Gastroesophageal sphincter (tissue), 4 donors: Measurements from ENCODE around the gene DDX42. TPM values are rescaled to one million over a fixed set of nuclear protein-coding genes. Genes with fewer than 3 reads are reported as not detected.

Experiments
- ATAC-seq: fragments of 150-250 bp; one replicate; pipeline ENCODE4 v1.9.1; 2016; ENCODE audit warnings: mild to moderate bottlenecking, moderate library complexity
- H3K27ac ChIP-seq, 4 donors: fragments of 200-600 bp; sonication (generic) in 3 of 4; 1 replicate in 3 of 4; 2 replicates in 1 of 4; pipeline ENCODE4 v1.5.1; 2016 to 2019
- H3K27me3 ChIP-seq: fragments of 200-600 bp; sonication (generic); one replicate; pipeline ENCODE4 v1.5.1; 2019
- H3K36me3 ChIP-seq, 2 donors: fragments of 200-600 bp; sonication (generic); one replicate each; pipeline ENCODE4 v1.5.1; 2019; ENCODE audit warnings: control low read depth in 1 of 2
- H3K4me1 ChIP-seq, 3 donors: fragments of 200-600 bp; sonication (generic); 1 replicate in 2 of 3; 2 replicates in 1 of 3; pipeline ENCODE4 v1.5.1; 2016 to 2019; ENCODE audit warnings: control low read depth in 2 of 3
- H3K4me3 ChIP-seq, 2 donors: fragments of 200-600 bp; sonication (generic); one replicate each; pipeline ENCODE4 v1.5.1; 2019; ENCODE audit warnings: mild to moderate bottlenecking in 1 of 2, moderate library complexity in 1 of 2
- H3K9me3 ChIP-seq, 3 donors: fragments of 200-600 bp; sonication (generic); one replicate each; pipeline ENCODE4 v1.5.1; 2017 to 2019; ENCODE audit warnings: control low read depth in 2 of 3
- CTCF ChIP-seq, 4 experiments: fragments of 200-600 bp in 2 of 4; fragments of 450-650 bp in 2 of 4; sonication (generic) in 1 of 4; IDR thresholded peaks; one replicate each; pipeline ENCODE4 v1.5.1; 2017 to 2019; ENCODE audit warnings: antibody characterized with exemption in 4 of 4, mild to moderate bottlenecking in 2 of 4, moderate library complexity in 2 of 4
- EP300 ChIP-seq: sonication (generic); formaldehyde crosslinking; IDR thresholded peaks from one replicate; pipeline ENCODE4 v1.6.1; 2017; ENCODE audit warnings: antibody characterized with exemption, mild to moderate bottlenecking
- POLR2A ChIP-seq, 2 donors: fragments of 450-650 bp; IDR thresholded peaks; one replicate each; pipeline ENCODE4 v1.6.1; 2017; ENCODE audit warnings: antibody characterized with exemption in 2 of 2, mild to moderate bottlenecking in 2 of 2, moderate library complexity in 1 of 2
- POLR2AphosphoS5 ChIP-seq: sonication (generic); formaldehyde crosslinking; IDR thresholded peaks from one replicate; pipeline ENCODE4 v1.6.1; 2017; ENCODE audit warnings: antibody characterized with exemption
- WGBS, 2 donors: methylation state at CpG; one replicate each; pipeline ENCODE4 v1.1.5; 2018; ENCODE audit warnings: low coverage in 1 of 2; 5-methylcytosine and 5-hydroxymethylcytosine counted together
- total RNA-seq, 4 donors: library from RNA; depleted of rRNA; stranded (reverse); fragments of >200 nt; gene quantifications; one replicate each; pipeline ENCODE4 v1.1.0, GENCODE V29; 2016

The DDX42 gene
- total RNA-seq, 4 donors from 2014 or later, result 66.6 to 126 (median 98.8) TPM

DNA sequence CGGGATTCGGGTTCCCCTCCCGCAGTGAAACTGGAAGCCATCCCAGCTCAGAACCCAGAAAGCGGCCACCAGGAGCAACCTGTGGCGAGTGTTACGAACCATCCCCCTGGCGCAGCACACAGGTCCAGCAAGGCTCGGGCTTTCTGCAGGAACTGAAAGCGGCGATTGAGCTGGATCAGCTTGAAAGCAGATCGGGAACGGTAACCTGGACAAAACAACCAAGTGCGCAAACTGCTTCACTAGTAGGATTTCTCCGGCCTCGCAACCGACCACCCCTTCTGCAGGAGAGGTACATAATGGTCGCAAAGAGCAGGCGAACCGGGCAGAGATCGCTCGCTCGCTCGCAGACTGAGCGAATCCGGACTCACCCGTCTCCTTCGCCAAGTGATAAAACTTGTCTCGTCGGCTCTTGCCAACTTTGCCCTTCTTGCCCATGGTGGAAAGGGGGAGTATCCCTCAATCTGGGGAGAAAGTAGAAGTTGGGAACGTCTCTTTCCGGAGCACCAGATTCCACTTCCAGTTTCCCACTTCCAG lies 52.6 kb downstream of the DDX42 start:
- peaks cover 0 to 58% (median 24%) of the 10 kb centered on the region in 3 donors for H3K4me1 ChIP-seq
- 0 to 1% methylated on average over 5 to 20 of the region's 31 CpGs for WGBS, 2 donors
- H3K36me3 ChIP-seq, result peaks cover 0 to 69% of the 10 kb centered on the region in 2 donors
- ATAC-seq, result peak; percentile 4
- H3K4me3 ChIP-seq, result peak overlapping the region; percentile 43 to 90
- H3K27me3 ChIP-seq, result no peaks in the 10 kb centered on the region
- no peak for TF ChIP-seq EP300
- TF ChIP-seq POLR2A (IDR thresholded peaks at IDR 0.05), result no peak
- TF ChIP-seq POLR2AphosphoS5, result no peak
- no peak for TF ChIP-seq CTCF (IDR thresholded peaks at IDR 0.05)
- H3K27ac ChIP-seq, result peak overlapping the region; percentile 29 to 89 (median 86)
- no peaks in the 10 kb centered on the region for H3K9me3 ChIP-seq

GRCh38 chr17:63827002-63827800 lies 53.2 kb downstream of the DDX42 start, which contains the start of the genes FTSJ3 and PSMC5:
TSS of gene FTSJ3 (minus strand) at chr17:63827663. CDS start at chr17:63826902, 761 bp downstream.
TSS of gene PSMC5 (plus strand) at chr17:63827431. CDS start at chr17:63827491, 60 bp downstream.
- TF ChIP-seq POLR2AphosphoS5 (peak; percentile 96), CTCF (IDR thresholded peaks at IDR 0.05) (peak in 3 of 4 experiments; percentile 52 to 71 (median 64)), POLR2A (IDR thresholded peaks at IDR 0.05) (peak; percentile 65 to 73), EP300 (no peak)
- Histone ChIP-seq H3K27me3 (no peaks in the 10 kb centered on the region), H3K9me3 (no peaks in the 10 kb centered on the region), H3K4me1 (peaks cover 0 to 58% (median 24%) of the 10 kb centered on the region in 3 donors), H3K36me3 (peaks cover 0 to 69% of the 10 kb centered on the region in 2 donors), H3K27ac (peak within 1 kb of the TSS; percentile 29 to 89 (median 86)), H3K4me3 (peak within 1 kb of the TSS; percentile 43 to 90)
- 0% methylated on average over 3 to 18 of the region's 58 CpGs for WGBS, 2 donors
- peak; percentile 95 for ATAC-seq

DNA sequence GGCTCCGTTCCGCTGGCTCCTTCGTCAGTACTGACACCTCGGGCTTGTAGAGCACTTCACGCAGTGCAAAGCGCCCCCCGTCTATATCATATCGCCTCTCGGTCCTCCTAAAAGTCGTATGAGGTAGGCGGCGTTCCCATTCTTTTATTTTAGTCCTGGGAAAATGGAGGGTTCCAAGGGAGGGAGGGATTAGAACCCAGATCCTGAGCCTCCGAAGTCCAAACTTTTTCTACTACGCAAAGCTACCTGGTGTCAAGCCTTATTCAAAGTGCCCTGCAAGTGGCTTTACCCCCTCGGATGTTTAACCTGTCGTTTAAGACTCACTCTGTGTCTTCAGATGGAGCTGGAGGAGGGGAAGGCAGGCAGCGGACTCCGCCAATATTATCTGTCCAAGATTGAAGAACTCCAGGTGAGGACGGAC lies 53.8 kb downstream of the DDX42 start:
- peaks cover 0 to 69% of the 10 kb centered on the region in 2 donors for H3K36me3 ChIP-seq
- H3K4me1 ChIP-seq, result peaks cover 0 to 58% (median 24%) of the 10 kb centered on the region in 3 donors
- H3K4me3 ChIP-seq, result peak overlapping the region; percentile 43 to 90
- 0 to 2% methylated on average over 3 to 13 of the region's 19 CpGs for WGBS, 2 donors
- peak overlapping the region; percentile 29 to 89 (median 86) for H3K27ac ChIP-seq
- no peaks in the 10 kb centered on the region for H3K27me3 ChIP-seq
- H3K9me3 ChIP-seq, result no peaks in the 10 kb centered on the region
- no peak for TF ChIP-seq EP300
- TF ChIP-seq POLR2A (IDR thresholded peaks at IDR 0.05), result no peak
- TF ChIP-seq CTCF (IDR thresholded peaks at IDR 0.05), result no peak
- TF ChIP-seq POLR2AphosphoS5, result no peak
- no peak for ATAC-seq

DNA sequence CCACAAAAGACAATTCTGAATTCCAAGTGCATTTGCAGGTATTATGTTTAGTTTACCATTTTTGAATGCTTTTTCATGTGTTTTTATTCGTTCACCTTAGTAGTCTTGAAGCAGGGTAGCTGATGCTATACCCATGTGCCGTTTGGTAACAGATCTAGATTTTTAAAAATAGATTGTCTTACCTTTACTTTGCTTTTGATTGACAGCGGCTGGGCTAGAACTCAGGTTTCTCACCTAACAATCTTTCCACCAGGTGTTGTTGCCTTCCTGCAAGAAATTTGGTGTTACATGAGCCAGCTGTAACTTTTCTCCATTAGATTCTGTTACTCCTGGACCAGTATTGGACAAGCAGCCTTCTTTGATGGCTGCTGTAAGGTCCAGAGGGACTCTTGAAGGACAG lies 55.0 kb downstream of the DDX42 start:
- H3K9me3 ChIP-seq, result no peaks in the 10 kb centered on the region
- H3K27me3 ChIP-seq, result no peaks in the 10 kb centered on the region
- peaks cover 0 to 69% of the 10 kb centered on the region in 2 donors for H3K36me3 ChIP-seq
- 94 to 95% methylated on average over 3 of the region's 3 CpGs for WGBS, 2 donors
- TF ChIP-seq EP300 (no peak), POLR2AphosphoS5 (no peak), POLR2A (IDR thresholded peaks at IDR 0.05) (no peak), CTCF (IDR thresholded peaks at IDR 0.05) (no peak)
- peak overlapping the region in 3 of 4 donors; percentile 85 to 89 (median 87) for H3K27ac ChIP-seq
- no peak overlapping the region for H3K4me3 ChIP-seq
- H3K4me1 ChIP-seq, result peaks cover 0 to 62% (median 24%) of the 10 kb centered on the region in 3 donors
- no peak for ATAC-seq
